Heart right ventricle (tissue), 16 donors: ENCODE measurements around the gene GPAT3. TPM values are rescaled to one million over a fixed set of nuclear protein-coding genes. Genes with fewer than 3 reads are reported as not detected.

Experiments used
- ATAC-seq, 8 donors: fragments of 200-7000 bp; cut with Tn5 transposase; one replicate each; pipeline ENCODE4 v1.9.1; 2020; ENCODE audit warnings: mild to moderate bottlenecking in 8 of 8, moderate library complexity in 8 of 8, moderate number of reproducible peaks in 1 of 8
- DNase-seq, 2 donors: peaks; one replicate each; pipeline ENCODE4 v3.0.0-alpha.2; 2020
- H3K27ac ChIP-seq, 10 donors: fragments of 200-600 bp; sonication (generic) in 2 of 10; one replicate each; pipeline versions ENCODE4 v1.5.0 to v1.8.0; 2020 to 2022; ENCODE audit warnings: mild to moderate bottlenecking in 3 of 10
- H3K27me3 ChIP-seq, 7 donors: fragments of 200-600 bp; one replicate each; pipeline ENCODE4 v1.8.0; 2021 to 2022; ENCODE audit warnings: mild to moderate bottlenecking in 2 of 7
- H3K36me3 ChIP-seq, 9 donors: fragments of 200-600 bp; sonication (generic) in 1 of 9; one replicate each; pipeline versions ENCODE4 v1.5.0 to v1.8.0; 2020 to 2022; ENCODE audit warnings: mild to moderate bottlenecking in 2 of 9
- H3K4me1 ChIP-seq, 9 donors: fragments of 200-600 bp; sonication (generic) in 1 of 9; one replicate each; pipeline versions ENCODE4 v1.5.0 to v1.8.0; 2020 to 2022; ENCODE audit warnings: mild to moderate bottlenecking in 4 of 9
- H3K4me3 ChIP-seq, 10 donors: fragments of 200-600 bp; sonication (generic) in 2 of 10; one replicate each; pipeline versions ENCODE4 v1.5.0 to v1.8.0; 2020 to 2022; ENCODE audit warnings: mild to moderate bottlenecking in 7 of 10, moderate library complexity in 2 of 10
- H3K9me3 ChIP-seq, 11 donors: fragments of 200-600 bp in 10 of 11; sonication (generic) in 2 of 11; one replicate each; pipeline versions ENCODE4 v1.5.0 to v1.8.0; 2013 to 2022; ENCODE audit warnings: mild to moderate bottlenecking in 2 of 11, control low read depth in 1 of 11, moderate library complexity in 1 of 11
- CTCF ChIP-seq, 9 donors: fragments of 200-600 bp; sonication (generic) in 2 of 9; IDR thresholded peaks; one replicate each; pipeline versions ENCODE4 v1.5.0 to v1.8.0; 2021 to 2022; ENCODE audit warnings: antibody characterized with exemption in 9 of 9, mild to moderate bottlenecking in 5 of 9, moderate library complexity in 1 of 9
- WGBS, 2 donors: extraction: QIAGEN DNeasy Blood & Tissue Kit; methylation state at CpG; one replicate each; pipeline ENCODE4 v1.1.7; 2013; ENCODE audit warnings: inconsistent platforms in 1 of 2; 5-methylcytosine and 5-hydroxymethylcytosine counted together
- intact Hi-C, 10 donors: fragments of 100-400 bp; cut with DNase I; formaldehyde crosslinking; loops; one replicate each; pipeline versions ENCODE4 v1.11.1 to v1.14.2; 2022
- polyA plus RNA-seq, 2 donors: library from polyadenylated mRNA; stranded (reverse); fragments of 200-250 nt; gene quantifications; one replicate each; pipeline ENCODE4 v1.2.3, GENCODE V29; 2013
- total RNA-seq, 10 donors: library from RNA; stranded (reverse); fragmentation: NEBNext Ultra II Directional in 3 of 10; extraction: Animal tissue kit (Norgen Biotek cat#: 25700) in 3 of 10; gene quantifications; one replicate each; pipeline versions ENCODE4 v1.2.1 to v1.2.4, GENCODE V29; 2021 to 2023
- donor health status: Arrhythmogenic right ventricular cardiomyopathy.
- donor health status: ischemic (EF 13 %, LVEDD 7.1; RV severe dilation, severe dysfunction).
- donor health status: healthy with polysubstance abuse.
- donor health status: DM: no; HTN: yes; CAD: no.
- donor health status: DM: no; HTN: no; CAD: no.
- donor health status: ischemic (EF 25% LVEDD 6.9; RV normal size, moderate dysfunction).
- donor health status: ischemic (EF 25% LVEDD 5.7; RV mildly dilated, moderate dysfunction).
- donor health status: healthy.
- donor health status: DM: yes; HTN: yes; CAD: no.
- donor health status: Ischemic cardiomyopathy.
- donor health status: ischemic (EF 35%, LVEDD 5.7; RV mildly dilated, moderate dysfunction).
- donor health status: nonischemic (EF 11% LVEDD 7.7; RV severe dilation, severe dysfunction).
- donor health status: DM: yes; HTN: yes; CAD: no.
- donor health status: PGD.
- donor health status: ischemic (EF 29% LVEDD 5.4; RV normal size, mild dysfunction).
- donor health status: nonischemic (EF 23%, LVEDD 6.1; RV moderate dilation, normal function).

GPAT3 gene
- total and polyA plus RNA-seq, 12 donors, result 22.2 to 82.6 (median 48.8) TPM

DNA sequence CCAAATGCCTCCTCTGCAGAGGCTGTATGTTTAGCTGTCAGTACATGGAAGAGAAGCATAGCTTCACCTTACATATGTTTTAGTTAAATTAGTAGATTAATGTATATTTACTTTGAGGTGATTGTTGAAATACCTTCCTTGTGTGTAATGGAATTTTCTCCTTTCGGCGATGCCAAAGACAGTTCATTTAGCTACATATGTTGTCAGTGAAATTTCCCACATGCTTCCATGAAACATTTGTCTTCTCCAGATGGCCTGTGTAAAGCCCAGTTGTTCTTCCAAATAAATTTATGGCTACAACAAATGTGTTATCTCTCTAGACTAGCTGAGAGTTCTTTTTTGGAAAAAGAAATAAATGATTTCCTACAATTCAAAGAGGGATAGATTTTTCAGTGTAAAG lies 95.2 kb downstream of the GPAT3 start:
- H3K4me3 ChIP-seq, result no peak overlapping the region
- intact Hi-C loops, result no loop called here
- no peak for TF ChIP-seq CTCF (IDR thresholded peaks at IDR 0.05)
- ATAC-seq (no peak), DNase-seq (no peak)
- peaks cover 3 to 36% (median 15%) of the 10 kb centered on the region in 9 donors for H3K4me1 ChIP-seq
- no peaks in the 10 kb centered on the region for H3K27me3 ChIP-seq
- peaks cover 0 to 9% (median 0%) of the 10 kb centered on the region in 11 donors for H3K9me3 ChIP-seq
- H3K36me3 ChIP-seq, result no peaks in the 10 kb centered on the region
- WGBS, 2 donors, result 28 to 42% methylated on average over 2 of the region's 2 CpGs
- H3K27ac ChIP-seq, result no peak overlapping the region

DNA sequence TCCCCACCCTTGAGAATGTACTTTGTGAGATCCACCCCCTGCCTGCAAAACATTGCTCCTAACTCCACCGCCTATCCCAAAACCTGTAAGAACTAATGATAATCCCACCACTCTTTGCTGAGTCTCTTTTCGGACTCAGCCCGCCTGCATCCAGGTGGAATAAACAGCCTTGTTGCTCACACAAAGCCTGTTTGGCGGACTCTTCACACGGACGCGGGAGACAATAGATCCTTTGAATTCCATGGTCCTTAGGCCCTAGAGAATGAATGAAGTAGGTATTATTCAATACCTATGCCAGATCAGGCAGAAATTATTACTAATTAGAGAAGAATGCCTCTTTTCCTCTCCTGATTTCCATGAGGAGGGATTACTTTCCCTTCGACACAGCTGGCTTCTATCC lies 101.0 kb downstream of the GPAT3 start:
- WGBS, 2 donors, result 89 to 90% methylated on average over 8 of the region's 8 CpGs
- H3K27me3 ChIP-seq, result no peaks in the 10 kb centered on the region
- H3K9me3 ChIP-seq, result no peaks in the 10 kb centered on the region
- H3K36me3 ChIP-seq, result no peaks in the 10 kb centered on the region
- no peaks in the 10 kb centered on the region for H3K4me1 ChIP-seq
- H3K4me3 ChIP-seq, result no peak overlapping the region
- ATAC-seq, result no peak
- intact Hi-C loops, result loop anchor here in 2 of 10 donors (5.0 kb wide), 2 partner anchors 125 to 130 kb away; no protein-coding TSS in a partner anchor
- TF ChIP-seq CTCF (IDR thresholded peaks at IDR 0.05), result no peak
- no peak overlapping the region for H3K27ac ChIP-seq
- DNase-seq, result no peak

DNA sequence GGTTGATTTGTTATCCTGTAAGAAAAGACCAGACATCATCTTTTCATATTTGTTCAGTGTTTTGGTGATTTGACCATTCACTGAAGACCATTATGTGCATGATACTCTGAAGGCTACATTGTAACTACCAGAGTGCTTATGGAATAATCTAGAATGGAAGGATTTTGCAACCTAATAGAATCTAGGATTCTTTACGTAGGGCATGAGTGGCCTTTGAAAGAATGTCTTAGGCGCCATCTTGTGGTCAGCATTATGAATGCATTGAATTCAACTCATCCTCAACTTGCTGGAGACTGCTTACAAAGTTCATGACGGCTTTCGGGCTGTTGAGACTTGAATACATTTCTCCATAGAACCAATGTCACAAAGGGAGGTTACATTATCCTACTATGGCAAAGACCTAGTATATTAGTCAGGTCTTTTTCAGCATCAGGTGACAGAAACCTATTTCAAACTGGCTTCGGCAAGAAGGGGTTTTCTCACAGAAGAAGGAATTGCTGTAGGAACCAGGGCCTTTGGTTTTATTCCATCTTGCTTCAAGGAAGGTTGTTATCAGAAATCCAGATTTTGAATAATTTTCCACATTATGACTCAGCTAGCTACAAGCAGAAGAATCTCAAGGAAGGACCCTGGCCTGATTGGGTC lies 104.1 kb downstream of the GPAT3 start:
- intact Hi-C loops, result loop anchor here (1.0 to 10.0 kb wide), 8 partner anchors 128 to 1175 kb away; no protein-coding TSS in a partner anchor
- peak; percentile 42 to 89 (median 86) for ATAC-seq
- DNase-seq, result peak in 1 of 2 donors; percentile 68
- H3K4me1 ChIP-seq, result peaks cover 0 to 3% (median 0%) of the 10 kb centered on the region in 9 donors
- no peaks in the 10 kb centered on the region for H3K9me3 ChIP-seq
- 24 to 26% methylated on average over 5 of the region's 5 CpGs for WGBS, 2 donors
- no peak overlapping the region for H3K27ac ChIP-seq
- no peak overlapping the region for H3K4me3 ChIP-seq
- peak; percentile 73 to 88 (median 83) for TF ChIP-seq CTCF (IDR thresholded peaks at IDR 0.05)
- H3K36me3 ChIP-seq, result no peaks in the 10 kb centered on the region
- H3K27me3 ChIP-seq, result no peaks in the 10 kb centered on the region

- Histone ChIP-seq H3K27ac (no peak overlapping the region), H3K4me3 (no peak overlapping the region), H3K27me3 (no peaks in the 10 kb centered on the region), H3K36me3 (no peaks in the 10 kb centered on the region), H3K4me1 (peaks cover 0 to 4% (median 0%) of the 10 kb centered on the region in 9 donors), H3K9me3 (no peaks in the 10 kb centered on the region)
- DNase-seq (no peak), ATAC-seq (no peak)
- intact Hi-C loops, result loop anchor here in 6 of 10 donors (5.0 to 10.0 kb wide), 4 partner anchors 202 to 1178 kb away; no protein-coding TSS in a partner anchor
- no peak for TF ChIP-seq CTCF (IDR thresholded peaks at IDR 0.05)
- WGBS, 2 donors, result 79 to 80% methylated on average over 4 of the region's 4 CpGs
Measured at GRCh38 chr4:83643036-83643435, 107.1 kb downstream of the GPAT3 start.
